B cell (primary cell): Measurements from ENCODE around the gene SLC25A20. TPM values are rescaled to one million over a fixed set of nuclear protein-coding genes. Genes with fewer than 3 reads are reported as not detected.

Experiments used
- ATAC-seq: fragments of 200-7000 bp; cut with Tn5 transposase; one replicate; pipeline ENCODE4 v1.10.0; 2021; ENCODE audit warnings: low read depth, mild to moderate bottlenecking, moderate number of reproducible peaks, moderate library complexity
- CTCF ChIA-PET: fragments of 350-600 bp; sonication (Branson Sonifier 250); formaldehyde crosslinking; loops from one replicate; lab custom pipeline; 2021; ENCODE audit warnings: antibody characterized with exemption, inconsistent platforms; lab: Charles Lee
- POLR2A ChIA-PET: fragments of 350-600 bp; sonication (Branson Sonifier 250); formaldehyde crosslinking; loops from one replicate; lab custom pipeline; 2021; ENCODE audit warnings: antibody characterized with exemption; lab: Charles Lee
- DNase-seq: peaks from one replicate; pipeline ENCODE4 v3.0.0; 2013
- H2AFZ ChIP-seq: 2 replicates; pipeline ENCODE4 v1.6.1; 2012; ENCODE audit warnings: mild to moderate bottlenecking, low read depth, low read length; ENCODE audit not compliant: insufficient read depth, poor library complexity, severe bottlenecking
- H3K27ac ChIP-seq, 2 donors: 1 replicate in 1 of 2; 2 replicates in 1 of 2; pipeline ENCODE4 v1.5.1; 2012 to 2013; ENCODE audit warnings: low read length in 2 of 2, mild to moderate bottlenecking in 2 of 2, moderate library complexity in 1 of 2
- H3K27me3 ChIP-seq, 4 experiments: fragments of 200-600 bp in 1 of 4; sonication (generic) in 1 of 4; replicated peaks in 1 of 4; 1 replicate in 2 of 4; 2 replicates in 2 of 4; pipeline versions ENCODE4 v1.6.1 to v1.7.0; 2013 to 2016; ENCODE audit warnings: low read length in 3 of 4, mild to moderate bottlenecking in 2 of 4, mixed read lengths in 1 of 4, moderate library complexity in 1 of 4; ENCODE audit not compliant: insufficient read depth in 4 of 4, control insufficient read depth in 3 of 4; ENCODE audit errors: control extremely low read depth in 1 of 4
- H3K36me3 ChIP-seq, 2 experiments: replicated peaks in 1 of 2; 1 replicate in 1 of 2; 2 replicates in 1 of 2; pipeline versions ENCODE4 v1.6.1 to v1.7.1; 2013; ENCODE audit warnings: low read length in 1 of 2; ENCODE audit not compliant: insufficient read depth in 2 of 2, control insufficient read depth in 1 of 2; ENCODE audit errors: control extremely low read depth in 1 of 2, extremely low read depth in 1 of 2
- H3K4me1 ChIP-seq, 2 donors: fragments of 200-600 bp in 1 of 2; sonication (generic) in 1 of 2; 1 replicate in 1 of 2; 2 replicates in 1 of 2; pipeline versions ENCODE4 v1.5.1 to v1.6.1; 2013 to 2017; ENCODE audit warnings: low read length in 2 of 2; ENCODE audit not compliant: control insufficient read depth in 2 of 2, insufficient read depth in 2 of 2
- H3K4me2 ChIP-seq: replicated peaks from 2 replicates; pipeline ENCODE3; 2012; ENCODE audit warnings: mild to moderate bottlenecking, low read depth, low read length; ENCODE audit not compliant: poor library complexity, severe bottlenecking
- H3K4me3 ChIP-seq, 5 experiments: fragments of 200-600 bp in 1 of 5; sonication (generic) in 1 of 5; 1 replicate in 3 of 5; 2 replicates in 2 of 5; pipeline versions ENCODE4 v1.5.1 to v1.7.0; 2011 to 2016; ENCODE audit warnings: low read length in 4 of 5, mild to moderate bottlenecking in 4 of 5, low read depth in 2 of 5, control low read depth in 1 of 5, moderate library complexity in 1 of 5; ENCODE audit not compliant: insufficient read depth in 1 of 5; ENCODE audit errors: control extremely low read depth in 1 of 5, extremely low read depth in 1 of 5
- H3K79me2 ChIP-seq: fragments of 200-600 bp; sonication (generic); one replicate; pipeline ENCODE4 v1.6.0; 2016; ENCODE audit warnings: low read length; ENCODE audit not compliant: control insufficient read depth, insufficient read depth
- H3K9ac ChIP-seq: fragments of 200-600 bp; sonication (generic); 2 replicates; pipeline ENCODE4 v1.6.1; 2017; ENCODE audit warnings: mild to moderate bottlenecking, low read length, moderate library complexity
- H3K9me3 ChIP-seq, 3 donors: one replicate each; pipeline versions ENCODE4 v1.6.1 to v1.7.1; 2013; ENCODE audit warnings: low read length in 2 of 3; ENCODE audit not compliant: control insufficient read depth in 2 of 3, insufficient read depth in 1 of 3; ENCODE audit errors: control extremely low read depth in 1 of 3
- H4K20me1 ChIP-seq: 2 replicates; pipeline ENCODE4 v1.6.0; 2012; ENCODE audit warnings: mild to moderate bottlenecking, low read length; ENCODE audit not compliant: insufficient read depth, control insufficient read depth, poor library complexity, severe bottlenecking
- H3K27ac Mint-ChIP-seq: one replicate; pipeline ENCODE4 v1.8.0; 2021; ENCODE audit warnings: mixed read lengths
- H3K27me3 Mint-ChIP-seq: one replicate; pipeline ENCODE4 v1.8.0; 2021; ENCODE audit warnings: mixed read lengths
- H3K4me1 Mint-ChIP-seq: one replicate; pipeline ENCODE4 v1.8.0; 2021; ENCODE audit warnings: mixed read lengths
- H3K4me3 Mint-ChIP-seq: one replicate; pipeline ENCODE4 v1.8.0; 2021; ENCODE audit warnings: mixed read lengths
- H3K9me3 Mint-ChIP-seq: one replicate; pipeline ENCODE4 v1.8.0; 2022; ENCODE audit warnings: mixed read lengths; ENCODE audit not compliant: insufficient read depth
- CTCF ChIP-seq: fragments of 200-600 bp; IDR thresholded peaks from one replicate; pipeline ENCODE4 v1.8.0; 2022; ENCODE audit warnings: antibody characterized with exemption, mild to moderate bottlenecking
- EZH2 ChIP-seq: IDR thresholded peaks from 2 replicates; pipeline ENCODE4 v1.6.1; 2012; ENCODE audit warnings: borderline replicate concordance, low read depth, mild to moderate bottlenecking, moderate library complexity, low read length; ENCODE audit not compliant: insufficient read depth, poor library complexity, severe bottlenecking
- WGBS: methylation state at CpG from one replicate; pipeline ENCODE4 v1.1.5; 2013; ENCODE audit warnings: missing lambda C conversion rate; ENCODE audit not compliant: insufficient coverage; 5-methylcytosine and 5-hydroxymethylcytosine counted together
- intact Hi-C: fragments of 100-400 bp; cut with micrococcal nuclease; formaldehyde crosslinking; loops from one replicate; pipeline ENCODE4 v1.10.0; 2022
- polyA plus RNA-seq: library from polyadenylated mRNA; depleted of rRNA; stranded (reverse); fragments of >200 nt; gene quantifications from 2 replicates; pipeline ENCODE4 v1.2.3, GENCODE V29; 2012
- total RNA-seq, 2 donors: library from RNA; stranded (reverse); fragments of 120-200 nt in 1 of 2; gene quantifications; 1 replicate in 1 of 2; 2 replicates in 1 of 2; pipeline versions ENCODE4 v1.2.3 to v1.2.4, GENCODE V29; 2013 to 2022

SLC25A20 gene
- total and polyA plus RNA-seq, 2 donors (not counting 1 experiment from before 2014, with no cell fraction given): 12.2 to 19.9 TPM

GRCh38 chr3:48935530-48935929 lies 36.8 kb upstream of the SLC25A20 start:
- ATAC-seq: no peak
- CTCF ChIA-PET: no interaction called here
- TF ChIP-seq EZH2: no peak
- TF ChIP-seq CTCF: no peak

GRCh38 chr3:48934333-48934991 lies 35.8 kb upstream of the SLC25A20 start:
- Mint-ChIP-seq H3K27me3 (no peaks in the 10 kb centered on the region), H3K4me1 (peaks cover 26% of the 10 kb centered on the region), H3K4me3 (no peak overlapping the region), H3K27ac (no peak overlapping the region), H3K9me3 (no peaks in the 10 kb centered on the region)
- no peaks in the 10 kb centered on the region for H3K27me3 ChIP-seq
- peaks cover 86% of the 10 kb centered on the region for H3K79me2 ChIP-seq
- DNase-seq (no peak), ATAC-seq (no peak)
- H3K4me2 ChIP-seq: no peak overlapping the region
- intact Hi-C loops: no loop called here
- peaks cover 5 to 37% of the 10 kb centered on the region in 2 experiments for H3K36me3 ChIP-seq
- no peak overlapping the region for H2AFZ ChIP-seq
- H3K4me3 ChIP-seq: no peak overlapping the region
- H3K4me1 ChIP-seq: peaks cover 0 to 5% of the 10 kb centered on the region in 2 donors
- WGBS: 100% methylated on average over 2 of the region's 5 CpGs
- ChIA-PET POLR2A (no interaction called here), CTCF (interaction anchor here (0.5 to 1.0 kb wide), 2 partner anchors 9 to 1536 kb away, joined by 4 to 5 read pairs; no protein-coding TSS in a partner anchor)
- no peak overlapping the region for H3K9ac ChIP-seq
- H4K20me1 ChIP-seq: peaks cover 75% of the 10 kb centered on the region
- H3K27ac ChIP-seq: no peak overlapping the region
- no peak for TF ChIP-seq EZH2
- TF ChIP-seq CTCF: no peak
- no peaks in the 10 kb centered on the region for H3K9me3 ChIP-seq

More at GRCh38 chr3:48935530-48935929, 36.8 kb upstream of the SLC25A20 start:
- Histone ChIP-seq H3K79me2 (peaks cover 75% of the 10 kb centered on the region), H2AFZ (no peak overlapping the region), H3K9me3 (no peaks in the 10 kb centered on the region), H3K27ac (no peak overlapping the region), H3K4me3 (no peak overlapping the region), H3K9ac (no peak overlapping the region), H3K4me2 (no peak overlapping the region), H3K27me3 (no peaks in the 10 kb centered on the region), H3K36me3 (peaks cover 3 to 31% of the 10 kb centered on the region in 2 experiments), H3K4me1 (no peaks in the 10 kb centered on the region), H4K20me1 (peaks cover 65% of the 10 kb centered on the region)
- no peak for DNase-seq
- H3K27ac Mint-ChIP-seq: no peak overlapping the region
- H3K4me3 Mint-ChIP-seq: no peak overlapping the region
- 78% methylated on average over 2 of the region's 4 CpGs for WGBS
- H3K9me3 Mint-ChIP-seq: no peaks in the 10 kb centered on the region
- POLR2A ChIA-PET: no interaction called here
- intact Hi-C loops: no loop called here
- no peaks in the 10 kb centered on the region for H3K27me3 Mint-ChIP-seq
- H3K4me1 Mint-ChIP-seq: peaks cover 20% of the 10 kb centered on the region
